Activated T-cell treated with anti-CD3 and anti-CD28 coated beads, Interleukin-2, amount 50 U/mL, for 4 hours (primary cell): ENCODE measurements around the gene DENND5A. TPM values are rescaled to one million over a fixed set of nuclear protein-coding genes. Genes with fewer than 3 reads are reported as not detected.

Experiments used
- ATAC-seq, 2 donors: fragments of 200-7000 bp; cut with Tn5 transposase; one replicate each; pipeline ENCODE4 v1.10.0; 2021
- DNase-seq: peaks from one replicate; pipeline ENCODE4 v3.0.0-alpha.2; 2020
- H3K27me3 Mint-ChIP-seq: one replicate; pipeline ENCODE4 v1.8.0; 2021; ENCODE audit warnings: low read depth, mixed read lengths
- H3K36me3 Mint-ChIP-seq: one replicate; pipeline ENCODE4 v1.8.0; 2022; ENCODE audit warnings: mixed read lengths; ENCODE audit not compliant: insufficient read depth
- H3K4me1 Mint-ChIP-seq: one replicate; pipeline ENCODE4 v1.8.0; 2021; ENCODE audit warnings: low read depth, mixed read lengths
- H3K4me3 Mint-ChIP-seq: one replicate; pipeline ENCODE4 v1.8.0; 2021; ENCODE audit warnings: mild to moderate bottlenecking, moderate library complexity, mixed read lengths
- H3K9me3 Mint-ChIP-seq: one replicate; pipeline ENCODE4 v1.8.0; 2021; ENCODE audit warnings: mixed read lengths
- total RNA-seq, 3 donors: library from RNA; stranded (reverse); gene quantifications; one replicate each; pipeline ENCODE4 v1.2.1, GENCODE V29; 2021

Gene DENND5A
- total RNA-seq, 3 donors from 2014 or later: 32.5 to 62.9 (median 44.2) TPM

- Mint-ChIP-seq H3K36me3 (peaks cover 21% of the 10 kb centered on the region), H3K4me3 (no peak overlapping the region), H3K27me3 (no peaks in the 10 kb centered on the region), H3K9me3 (no peaks in the 10 kb centered on the region), H3K4me1 (peaks cover 5% of the 10 kb centered on the region)
- no peak for DNase-seq
- ATAC-seq: no peak
Measured at GRCh38 chr11:9153651-9154050, 111.5 kb downstream of the DENND5A start.

GRCh38 chr11:9151631-9152030 is 113.5 kb downstream of the DENND5A start:
- no peaks in the 10 kb centered on the region for H3K9me3 Mint-ChIP-seq
- DNase-seq (no peak), ATAC-seq (no peak)
- no peaks in the 10 kb centered on the region for H3K4me1 Mint-ChIP-seq
- H3K36me3 Mint-ChIP-seq: peaks cover 33% of the 10 kb centered on the region
- H3K4me3 Mint-ChIP-seq: no peak overlapping the region
- no peaks in the 10 kb centered on the region for H3K27me3 Mint-ChIP-seq

GRCh38 chr11:9150926-9151325 is 114.2 kb downstream of the DENND5A start:
- H3K4me3 Mint-ChIP-seq: no peak overlapping the region
- no peaks in the 10 kb centered on the region for H3K27me3 Mint-ChIP-seq
- no peaks in the 10 kb centered on the region for H3K4me1 Mint-ChIP-seq
- H3K9me3 Mint-ChIP-seq: no peaks in the 10 kb centered on the region
- no peak for ATAC-seq
- peaks cover 35% of the 10 kb centered on the region for H3K36me3 Mint-ChIP-seq
- no peak for DNase-seq

- H3K4me3 Mint-ChIP-seq: no peak overlapping the region
- no peaks in the 10 kb centered on the region for H3K27me3 Mint-ChIP-seq
- no peak for ATAC-seq
- no peaks in the 10 kb centered on the region for H3K4me1 Mint-ChIP-seq
- H3K9me3 Mint-ChIP-seq: no peaks in the 10 kb centered on the region
- H3K36me3 Mint-ChIP-seq: peaks cover 33% of the 10 kb centered on the region
- DNase-seq: no peak
Measured at GRCh38 chr11:9150501-9150900, 114.6 kb downstream of the DENND5A start.

- Mint-ChIP-seq H3K36me3 (peaks cover 37% of the 10 kb centered on the region), H3K4me1 (no peaks in the 10 kb centered on the region), H3K27me3 (no peaks in the 10 kb centered on the region), H3K9me3 (no peaks in the 10 kb centered on the region), H3K4me3 (no peak overlapping the region)
- DNase-seq: no peak
- no peak for ATAC-seq
Measured at GRCh38 chr11:9148727-9149126, 116.4 kb downstream of the DENND5A start.

GRCh38 chr11:9148035-9148434 is 117.1 kb downstream of the DENND5A start:
- H3K9me3 Mint-ChIP-seq: no peaks in the 10 kb centered on the region
- DNase-seq (no peak), ATAC-seq (no peak)
- H3K4me1 Mint-ChIP-seq: no peaks in the 10 kb centered on the region
- H3K36me3 Mint-ChIP-seq: peaks cover 40% of the 10 kb centered on the region
- no peak overlapping the region for H3K4me3 Mint-ChIP-seq
- H3K27me3 Mint-ChIP-seq: no peaks in the 10 kb centered on the region

GRCh38 chr11:9146477-9146876 is 118.7 kb downstream of the DENND5A start:
- ATAC-seq (no peak), DNase-seq (no peak)
- H3K4me3 Mint-ChIP-seq: no peak overlapping the region
- H3K9me3 Mint-ChIP-seq: no peaks in the 10 kb centered on the region
- peaks cover 51% of the 10 kb centered on the region for H3K36me3 Mint-ChIP-seq
- H3K27me3 Mint-ChIP-seq: no peaks in the 10 kb centered on the region
- no peaks in the 10 kb centered on the region for H3K4me1 Mint-ChIP-seq

GRCh38 chr11:9145283-9145682 is 119.9 kb downstream of the DENND5A start:
- DNase-seq (no peak), ATAC-seq (no peak)
- Mint-ChIP-seq H3K4me1 (peaks cover 4% of the 10 kb centered on the region), H3K4me3 (no peak overlapping the region), H3K9me3 (no peaks in the 10 kb centered on the region), H3K36me3 (peaks cover 53% of the 10 kb centered on the region), H3K27me3 (no peaks in the 10 kb centered on the region)

- Mint-ChIP-seq H3K36me3 (peaks cover 57% of the 10 kb centered on the region), H3K9me3 (no peaks in the 10 kb centered on the region), H3K4me3 (no peak overlapping the region), H3K27me3 (no peaks in the 10 kb centered on the region), H3K4me1 (peaks cover 8% of the 10 kb centered on the region)
- no peak for DNase-seq
- no peak for ATAC-seq
Measured at GRCh38 chr11:9144828-9145227, 120.3 kb downstream of the DENND5A start.

- DNase-seq (no peak), ATAC-seq (no peak)
- Mint-ChIP-seq H3K4me3 (no peak overlapping the region), H3K27me3 (no peaks in the 10 kb centered on the region), H3K9me3 (no peaks in the 10 kb centered on the region), H3K4me1 (peaks cover 14% of the 10 kb centered on the region), H3K36me3 (peaks cover 57% of the 10 kb centered on the region)
Measured at GRCh38 chr11:9143721-9144120, 121.4 kb downstream of the DENND5A start.

- H3K4me1 Mint-ChIP-seq: peaks cover 24% of the 10 kb centered on the region
- ATAC-seq: no peak
- no peaks in the 10 kb centered on the region for H3K9me3 Mint-ChIP-seq
- DNase-seq: no peak
- no peaks in the 10 kb centered on the region for H3K27me3 Mint-ChIP-seq
- no peak overlapping the region for H3K4me3 Mint-ChIP-seq
- H3K36me3 Mint-ChIP-seq: peaks cover 55% of the 10 kb centered on the region
Measured at GRCh38 chr11:9142732-9143131, 122.4 kb downstream of the DENND5A start.

- no peaks in the 10 kb centered on the region for H3K9me3 Mint-ChIP-seq
- H3K4me3 Mint-ChIP-seq: no peak overlapping the region
- no peaks in the 10 kb centered on the region for H3K27me3 Mint-ChIP-seq
- peaks cover 38% of the 10 kb centered on the region for H3K4me1 Mint-ChIP-seq
- peaks cover 43% of the 10 kb centered on the region for H3K36me3 Mint-ChIP-seq
- DNase-seq: no peak
- ATAC-seq: no peak
Measured at GRCh38 chr11:9141186-9141585, 124.0 kb downstream of the DENND5A start.

GRCh38 chr11:9139628-9140357 is 125.4 kb downstream of the DENND5A start:
- peaks cover 39% of the 10 kb centered on the region for H3K4me1 Mint-ChIP-seq
- H3K36me3 Mint-ChIP-seq: peaks cover 40% of the 10 kb centered on the region
- no peak for ATAC-seq
- H3K27me3 Mint-ChIP-seq: no peaks in the 10 kb centered on the region
- DNase-seq: no peak
- H3K9me3 Mint-ChIP-seq: no peaks in the 10 kb centered on the region
- H3K4me3 Mint-ChIP-seq: no peak overlapping the region

GRCh38 chr11:9138612-9139579 is 126.3 kb downstream of the DENND5A start:
- Mint-ChIP-seq H3K4me1 (peaks cover 39% of the 10 kb centered on the region), H3K4me3 (no peak overlapping the region), H3K36me3 (peaks cover 40% of the 10 kb centered on the region), H3K9me3 (no peaks in the 10 kb centered on the region), H3K27me3 (no peaks in the 10 kb centered on the region)
- ATAC-seq (peak; percentile 57 to 73), DNase-seq (peak; percentile 22)

GRCh38 chr11:9138133-9138453 is 127.1 kb downstream of the DENND5A start:
- no peak overlapping the region for H3K4me3 Mint-ChIP-seq
- no peaks in the 10 kb centered on the region for H3K9me3 Mint-ChIP-seq
- peak in 1 of 2 donors; percentile 25 for ATAC-seq
- no peaks in the 10 kb centered on the region for H3K27me3 Mint-ChIP-seq
- H3K36me3 Mint-ChIP-seq: peaks cover 39% of the 10 kb centered on the region
- H3K4me1 Mint-ChIP-seq: peaks cover 39% of the 10 kb centered on the region
- DNase-seq: no peak
